ENCODE results near the gene FCHSD2. TPM values are rescaled to one million over a fixed set of nuclear protein-coding genes. Genes with fewer than 3 reads are reported as not detected.

Gene FCHSD2
- total and polyA plus RNA-seq, 4 donors: 14.7 to 41.6 (median 32.6) TPM

DNA sequence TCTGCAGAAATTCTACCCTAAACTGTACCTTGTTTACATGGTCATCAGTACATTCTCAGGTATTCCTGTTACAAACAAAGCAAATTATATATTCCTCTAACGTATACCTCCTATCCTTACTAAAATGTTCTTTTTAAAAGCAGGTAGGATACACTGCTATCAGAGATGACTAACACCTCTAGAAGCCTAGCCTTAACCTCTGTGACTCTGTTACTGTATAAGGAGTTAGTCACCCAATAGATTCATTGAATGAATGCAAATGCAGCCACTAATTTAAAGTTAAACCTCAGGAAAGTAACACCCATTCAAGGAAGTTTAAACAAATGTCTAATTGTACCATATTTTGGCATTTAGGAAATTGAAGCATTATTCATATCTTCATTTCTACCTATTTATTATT, 82.2 kb downstream of the FCHSD2 start:
- Histone ChIP-seq H3K4me1 (ENCODE audit: control insufficient read depth in 5 of 5, insufficient read depth in 5 of 5, low read length in 5 of 5) (peaks cover 0 to 5% (median 0%) of the 10 kb centered on the region in 5 donors), H3K36me3 (ENCODE audit: control insufficient read depth in 4 of 4, insufficient read depth in 4 of 4, low read length in 4 of 4) (no peaks in the 10 kb centered on the region), H3K4me3 (no peak overlapping the region), H3K27me3 (ENCODE audit: control insufficient read depth in 3 of 3, insufficient read depth in 3 of 3, low read length in 2 of 3) (no peaks in the 10 kb centered on the region), H3K9me3 (ENCODE audit: control insufficient read depth in 4 of 4, insufficient read depth in 3 of 4, low read length in 3 of 4) (no peaks in the 10 kb centered on the region), H3K27ac (ENCODE audit: low read depth in 1 of 2, low read length in 1 of 2) (no peak overlapping the region), H3K9ac (ENCODE audit: insufficient read depth in 1 of 2, low read length in 2 of 2) (no peak overlapping the region)
- DNase-seq (no peak), ATAC-seq (ENCODE audit: insufficient read depth, low FRiP score) (no peak)
- WGBS, 2 donors: 93 to 95% methylated on average over 1 of the region's 1 CpG
- TF ChIP-seq, protein P1, sequence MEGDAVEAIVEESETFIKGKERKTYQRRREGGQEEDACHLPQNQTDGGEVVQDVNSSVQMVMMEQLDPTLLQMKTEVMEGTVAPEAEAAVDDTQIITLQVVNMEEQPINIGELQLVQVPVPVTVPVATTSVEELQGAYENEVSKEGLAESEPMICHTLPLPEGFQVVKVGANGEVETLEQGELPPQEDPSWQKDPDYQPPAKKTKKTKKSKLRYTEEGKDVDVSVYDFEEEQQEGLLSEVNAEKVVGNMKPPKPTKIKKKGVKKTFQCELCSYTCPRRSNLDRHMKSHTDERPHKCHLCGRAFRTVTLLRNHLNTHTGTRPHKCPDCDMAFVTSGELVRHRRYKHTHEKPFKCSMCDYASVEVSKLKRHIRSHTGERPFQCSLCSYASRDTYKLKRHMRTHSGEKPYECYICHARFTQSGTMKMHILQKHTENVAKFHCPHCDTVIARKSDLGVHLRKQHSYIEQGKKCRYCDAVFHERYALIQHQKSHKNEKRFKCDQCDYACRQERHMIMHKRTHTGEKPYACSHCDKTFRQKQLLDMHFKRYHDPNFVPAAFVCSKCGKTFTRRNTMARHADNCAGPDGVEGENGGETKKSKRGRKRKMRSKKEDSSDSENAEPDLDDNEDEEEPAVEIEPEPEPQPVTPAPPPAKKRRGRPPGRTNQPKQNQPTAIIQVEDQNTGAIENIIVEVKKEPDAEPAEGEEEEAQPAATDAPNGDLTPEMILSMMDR (IDR thresholded peaks at IDR 0.05; ENCODE audit: control extremely low read depth, extremely low read depth): no peak

DNA sequence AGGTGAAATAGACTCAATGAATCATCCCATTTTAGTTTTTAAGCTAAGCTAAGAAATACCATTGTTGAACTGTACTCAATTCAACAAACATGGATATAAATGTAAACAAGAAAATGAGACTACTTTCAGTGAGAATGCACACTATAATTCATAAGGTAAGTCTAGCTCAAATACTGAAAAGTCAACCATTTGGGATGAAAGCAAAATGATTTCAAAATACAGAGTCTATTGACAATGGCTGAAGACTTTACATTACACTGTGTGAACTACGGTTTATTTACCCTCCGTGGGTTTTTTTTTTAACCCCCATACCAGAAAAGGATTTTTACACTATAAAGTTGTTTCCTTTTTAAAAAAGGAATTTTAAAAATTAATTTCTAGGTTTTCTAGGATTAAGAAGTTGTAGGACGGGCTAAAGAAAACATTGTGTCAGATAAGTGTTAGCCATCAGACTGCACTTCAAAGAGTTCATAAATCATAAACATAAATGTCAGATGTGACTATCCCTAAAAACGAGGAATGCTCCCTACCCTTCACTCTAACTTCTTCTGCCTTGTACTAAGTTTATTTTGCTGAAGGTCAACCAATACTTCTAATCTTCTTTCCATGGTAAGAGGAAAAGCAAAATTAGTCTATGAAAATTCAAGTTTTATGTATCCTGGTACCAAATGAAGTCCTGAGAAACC, 83.0 kb downstream of the FCHSD2 start:
- ATAC-seq (ENCODE audit: insufficient read depth, low FRiP score) (no peak), DNase-seq (no peak)
- no peak overlapping the region for H3K27ac ChIP-seq (ENCODE audit: low read depth in 1 of 2, low read length in 1 of 2)
- H3K4me3 ChIP-seq: no peak overlapping the region
- H3K9me3 ChIP-seq (ENCODE audit: control insufficient read depth in 4 of 4, insufficient read depth in 3 of 4, low read length in 3 of 4): no peaks in the 10 kb centered on the region
- no peak overlapping the region for H3K9ac ChIP-seq (ENCODE audit: insufficient read depth in 1 of 2, low read length in 2 of 2)
- no peaks in the 10 kb centered on the region for H3K36me3 ChIP-seq (ENCODE audit: control insufficient read depth in 4 of 4, insufficient read depth in 4 of 4, low read length in 4 of 4)
- H3K27me3 ChIP-seq (ENCODE audit: control insufficient read depth in 3 of 3, insufficient read depth in 3 of 3, low read length in 2 of 3): no peaks in the 10 kb centered on the region
- TF ChIP-seq, protein P1 (IDR thresholded peaks at IDR 0.05; ENCODE audit: control extremely low read depth, extremely low read depth): no peak
- H3K4me1 ChIP-seq (ENCODE audit: control insufficient read depth in 5 of 5, insufficient read depth in 5 of 5, low read length in 5 of 5): peaks cover 0 to 6% (median 0%) of the 10 kb centered on the region in 5 donors
- 59 to 71% methylated on average over 4 of the region's 4 CpGs for WGBS, 2 donors

DNA sequence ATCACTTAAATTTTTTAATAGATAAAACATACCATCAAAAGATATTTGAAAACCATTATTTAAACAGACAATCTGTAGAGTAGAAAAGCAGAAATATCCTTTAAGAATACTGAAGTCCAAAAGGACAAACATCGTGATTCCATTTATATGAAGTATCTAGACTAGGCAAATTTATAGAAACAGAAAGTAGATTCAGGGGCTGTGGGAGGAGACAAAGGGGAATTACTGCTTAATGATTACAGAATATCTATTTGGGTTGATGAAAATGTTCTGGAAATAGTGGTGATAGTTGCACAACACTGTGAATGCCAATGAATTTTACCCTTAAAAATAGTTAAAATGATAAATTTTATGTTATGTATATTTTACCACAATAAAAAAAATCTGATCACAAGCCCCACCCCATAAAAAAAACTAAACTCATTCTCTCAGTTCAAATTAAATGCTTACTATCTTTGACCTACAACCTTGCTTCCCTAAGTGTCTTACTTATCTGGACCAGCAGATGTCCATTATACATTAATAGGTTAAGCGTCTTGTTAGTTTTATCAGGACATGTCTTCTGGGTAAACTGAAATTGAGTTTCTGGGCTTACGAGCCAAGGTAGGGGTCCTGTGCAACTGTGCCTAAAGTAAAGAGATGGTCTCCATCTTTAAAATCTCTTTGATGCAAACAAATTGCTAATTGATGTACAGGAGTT, 86.3 kb downstream of the FCHSD2 start:
- Histone ChIP-seq H3K9me3 (ENCODE audit: control insufficient read depth in 4 of 4, insufficient read depth in 3 of 4, low read length in 3 of 4) (no peaks in the 10 kb centered on the region), H3K4me1 (ENCODE audit: control insufficient read depth in 5 of 5, insufficient read depth in 5 of 5, low read length in 5 of 5) (peaks cover 0 to 8% (median 0%) of the 10 kb centered on the region in 5 donors), H3K4me3 (no peak overlapping the region), H3K27me3 (ENCODE audit: control insufficient read depth in 3 of 3, insufficient read depth in 3 of 3, low read length in 2 of 3) (no peaks in the 10 kb centered on the region), H3K27ac (ENCODE audit: low read depth in 1 of 2, low read length in 1 of 2) (no peak overlapping the region), H3K9ac (ENCODE audit: insufficient read depth in 1 of 2, low read length in 2 of 2) (no peak overlapping the region), H3K36me3 (ENCODE audit: control insufficient read depth in 4 of 4, insufficient read depth in 4 of 4, low read length in 4 of 4) (no peaks in the 10 kb centered on the region)
- ATAC-seq (ENCODE audit: insufficient read depth, low FRiP score): no peak
- TF ChIP-seq, protein P1 (IDR thresholded peaks at IDR 0.05; ENCODE audit: control extremely low read depth, extremely low read depth): no peak
- 84 to 87% methylated on average over 3 of the region's 3 CpGs for WGBS, 2 donors
- DNase-seq: no peak
